Hepatocyte (in vitro differentiated cells): ENCODE results near the gene TET1.

Source experiments
- EZH2 ChIP-seq: fragments of 200-600 bp; sonication (generic); IDR thresholded peaks from 2 replicates; pipeline ENCODE4 v1.6.1; 2016; ENCODE audit warnings: antibody characterized with exemption, mild to moderate bottlenecking, borderline replicate concordance
- TF ChIP-seq, protein P1 (sequence below): fragments of 200-600 bp; sonication (generic); IDR thresholded peaks from 2 replicates; pipeline ENCODE4 v1.5.1; 2016; ENCODE audit warnings: antibody characterized with exemption, mild to moderate bottlenecking; ENCODE audit not compliant: poor library complexity

DNA sequence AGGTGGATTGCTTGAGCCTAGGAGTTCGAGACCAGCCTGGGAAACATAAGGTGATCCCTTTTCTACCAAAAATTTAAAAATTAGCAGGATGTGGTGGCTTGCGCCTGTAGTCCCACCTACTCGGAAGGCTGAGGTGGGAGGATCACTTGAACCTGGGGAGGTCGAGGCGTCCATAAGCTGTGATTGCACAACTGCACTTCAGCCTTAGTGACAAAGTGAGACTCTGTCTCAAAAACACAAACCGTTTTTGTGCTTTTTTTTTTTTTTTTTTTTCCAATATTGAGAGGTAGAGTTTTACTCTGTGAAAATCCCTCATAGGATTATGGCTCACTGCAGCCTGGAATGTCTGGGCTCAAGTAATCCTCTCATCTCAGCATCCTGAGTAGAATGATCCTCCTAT lies 175.0 kb downstream of the TET1 start:
- TF ChIP-seq, protein P1, sequence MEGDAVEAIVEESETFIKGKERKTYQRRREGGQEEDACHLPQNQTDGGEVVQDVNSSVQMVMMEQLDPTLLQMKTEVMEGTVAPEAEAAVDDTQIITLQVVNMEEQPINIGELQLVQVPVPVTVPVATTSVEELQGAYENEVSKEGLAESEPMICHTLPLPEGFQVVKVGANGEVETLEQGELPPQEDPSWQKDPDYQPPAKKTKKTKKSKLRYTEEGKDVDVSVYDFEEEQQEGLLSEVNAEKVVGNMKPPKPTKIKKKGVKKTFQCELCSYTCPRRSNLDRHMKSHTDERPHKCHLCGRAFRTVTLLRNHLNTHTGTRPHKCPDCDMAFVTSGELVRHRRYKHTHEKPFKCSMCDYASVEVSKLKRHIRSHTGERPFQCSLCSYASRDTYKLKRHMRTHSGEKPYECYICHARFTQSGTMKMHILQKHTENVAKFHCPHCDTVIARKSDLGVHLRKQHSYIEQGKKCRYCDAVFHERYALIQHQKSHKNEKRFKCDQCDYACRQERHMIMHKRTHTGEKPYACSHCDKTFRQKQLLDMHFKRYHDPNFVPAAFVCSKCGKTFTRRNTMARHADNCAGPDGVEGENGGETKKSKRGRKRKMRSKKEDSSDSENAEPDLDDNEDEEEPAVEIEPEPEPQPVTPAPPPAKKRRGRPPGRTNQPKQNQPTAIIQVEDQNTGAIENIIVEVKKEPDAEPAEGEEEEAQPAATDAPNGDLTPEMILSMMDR = no peak
- no peak for TF ChIP-seq EZH2
